Measurements from ENCODE around the gene CFAP52.
"Not testable (repeated sequence)": the region's sequence is repeated elsewhere in the genome, so short reads cannot be mapped to it uniquely, and the experiment has no call there.

Gene CFAP52

DNA sequence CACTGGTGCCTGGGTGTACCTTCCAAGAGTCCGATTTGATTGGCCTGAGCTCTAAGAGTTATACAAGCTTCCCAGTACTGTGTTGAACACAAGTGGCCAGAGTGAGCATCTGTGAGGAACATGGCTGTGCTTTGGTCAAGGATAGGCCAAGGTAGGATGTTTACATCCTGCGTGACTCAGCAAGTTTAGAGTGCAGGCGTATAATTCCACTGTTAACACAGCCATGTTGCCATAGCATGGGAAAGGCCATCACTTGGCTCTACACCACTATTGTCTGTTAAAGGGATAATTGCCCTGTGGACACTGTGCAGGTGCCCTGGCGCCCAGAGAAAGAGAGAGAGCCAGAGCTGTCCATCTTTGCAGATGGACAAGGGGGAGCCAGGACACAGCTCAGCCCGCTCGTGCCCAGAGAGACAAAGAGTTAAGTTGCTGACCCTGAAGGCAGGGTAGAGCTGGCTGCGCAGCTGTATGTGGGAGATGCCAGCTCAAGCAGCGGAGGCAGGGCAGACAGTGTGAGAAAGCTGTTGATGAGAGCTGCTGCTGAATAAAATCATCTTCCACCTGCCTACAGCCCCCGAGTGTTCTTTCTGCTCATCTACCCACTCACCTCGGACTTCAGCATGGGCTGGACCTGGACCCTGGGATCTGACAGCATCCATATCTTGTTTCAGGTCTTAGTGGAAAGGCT, 11.7 kb downstream of the CFAP52 start:
- Histone ChIP-seq H3K36me3 (ENCODE audit: insufficient read depth, low read length) (no peaks in the 10 kb centered on the region), H3K4me1 (ENCODE audit: insufficient read depth, low read length) (no peaks in the 10 kb centered on the region), H3K27me3 (ENCODE audit: insufficient read depth, low read length) (peaks cover 2% of the 10 kb centered on the region), H2AFZ (ENCODE audit: low read depth, low read length) (no peak overlapping the region), H3K4me3 (ENCODE audit: low read length) (no peak overlapping the region), H3K9me3 (ENCODE audit: low read length) (peaks cover 2% of the 10 kb centered on the region)

DNA sequence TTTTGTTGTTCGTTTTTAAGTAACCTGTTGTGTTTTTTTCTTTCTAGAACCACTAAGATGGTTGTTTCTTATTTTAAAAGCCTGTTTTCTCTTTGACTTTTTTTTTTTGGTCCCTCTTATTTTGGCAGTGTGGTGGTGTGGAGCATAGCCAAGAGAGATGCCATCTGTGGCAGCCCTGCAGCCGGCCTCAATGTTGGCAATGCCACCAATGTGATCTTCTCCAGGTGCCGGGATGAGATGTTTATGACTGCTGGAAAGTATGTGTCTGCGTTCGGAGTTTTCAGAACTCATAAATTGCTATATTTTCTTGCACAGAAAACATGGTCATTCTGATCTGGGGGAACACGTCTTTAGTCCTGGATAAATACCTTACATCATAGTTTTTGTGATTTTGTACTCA, 17.6 kb downstream of the CFAP52 start:
- peaks cover 2% of the 10 kb centered on the region for H3K27me3 ChIP-seq (ENCODE audit: insufficient read depth, low read length)
- H3K4me1 ChIP-seq (ENCODE audit: insufficient read depth, low read length) = no peaks in the 10 kb centered on the region
- H2AFZ ChIP-seq (ENCODE audit: low read depth, low read length) = no peak overlapping the region
- H3K9me3 ChIP-seq (ENCODE audit: low read length) = no peaks in the 10 kb centered on the region
- no peaks in the 10 kb centered on the region for H3K36me3 ChIP-seq (ENCODE audit: insufficient read depth, low read length)
- no peak overlapping the region for H3K4me3 ChIP-seq (ENCODE audit: low read length)

DNA sequence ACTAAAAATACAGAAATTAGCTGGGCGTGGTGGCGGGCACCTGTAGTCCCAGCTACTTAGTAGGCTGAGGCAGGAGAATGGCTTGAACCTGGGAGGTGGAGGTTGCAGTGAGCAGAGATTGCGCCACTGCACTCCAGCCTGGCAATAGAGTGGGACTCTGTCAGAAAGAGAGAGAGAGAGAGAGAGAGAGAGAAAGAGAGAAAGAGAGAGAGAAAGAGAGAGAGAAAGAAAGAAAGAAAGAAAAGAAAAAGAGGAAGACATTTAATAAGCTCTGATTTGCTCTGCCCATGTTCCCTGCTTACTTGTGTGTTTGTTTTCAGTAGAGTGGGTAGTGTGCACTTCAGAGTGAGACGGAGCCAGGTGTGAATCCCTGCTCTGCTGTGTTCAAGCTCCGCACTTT, 21.2 kb downstream of the CFAP52 start:
- not testable (repeated sequence) for H3K4me3 ChIP-seq (ENCODE audit: low read length); H2AFZ ChIP-seq (ENCODE audit: low read depth, low read length); H3K36me3 ChIP-seq (ENCODE audit: insufficient read depth, low read length); H3K4me1 ChIP-seq (ENCODE audit: insufficient read depth, low read length); H3K9me3 ChIP-seq (ENCODE audit: low read length); H3K27me3 ChIP-seq (ENCODE audit: insufficient read depth, low read length)

DNA sequence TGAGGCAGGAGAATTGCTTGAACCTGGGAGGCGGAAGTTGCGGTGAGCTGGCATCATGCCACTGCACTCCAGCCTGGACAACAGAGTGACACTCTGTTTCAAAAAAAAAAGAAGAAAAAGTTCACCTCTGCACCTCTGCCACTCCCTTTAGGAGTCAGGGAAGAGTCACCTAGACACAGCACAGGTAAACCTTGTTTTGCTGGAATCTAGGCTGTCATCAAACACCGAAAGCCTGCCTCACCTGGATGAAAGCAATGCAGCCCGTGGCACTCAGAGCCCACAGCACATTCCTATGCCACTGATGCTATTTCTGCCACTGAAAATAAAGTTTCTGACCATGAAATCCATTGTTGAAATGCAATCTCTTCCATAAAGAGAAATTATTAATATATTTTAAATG, 22.2 kb downstream of the CFAP52 start:
- no peaks in the 10 kb centered on the region for H3K4me1 ChIP-seq (ENCODE audit: insufficient read depth, low read length)
- no peaks in the 10 kb centered on the region for H3K27me3 ChIP-seq (ENCODE audit: insufficient read depth, low read length)
- H2AFZ ChIP-seq (ENCODE audit: low read depth, low read length) = no peak overlapping the region
- H3K4me3 ChIP-seq (ENCODE audit: low read length) = no peak overlapping the region
- no peaks in the 10 kb centered on the region for H3K36me3 ChIP-seq (ENCODE audit: insufficient read depth, low read length)
- H3K9me3 ChIP-seq (ENCODE audit: low read length) = no peaks in the 10 kb centered on the region

DNA sequence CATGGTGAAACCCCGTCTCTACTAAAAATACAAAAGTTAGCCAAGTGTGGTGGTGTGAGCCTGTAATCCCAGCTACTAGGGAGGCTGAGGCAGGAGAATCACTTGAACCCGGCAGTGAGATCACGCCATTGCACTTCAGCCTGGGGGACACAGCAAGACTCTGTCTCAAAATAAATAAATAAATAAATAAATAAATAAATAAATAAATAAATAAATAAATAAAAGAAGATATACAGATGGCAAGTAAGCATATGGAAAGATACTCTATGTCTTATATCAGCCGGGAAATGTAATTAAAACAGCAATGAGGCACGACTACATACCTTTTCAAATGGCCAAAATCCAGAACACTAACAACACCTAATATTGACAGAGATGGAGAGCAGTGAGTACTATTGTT, 28.1 kb downstream of the CFAP52 start:
- H3K9me3 ChIP-seq (ENCODE audit: low read length); H3K4me1 ChIP-seq (ENCODE audit: insufficient read depth, low read length); H3K36me3 ChIP-seq (ENCODE audit: insufficient read depth, low read length); H3K4me3 ChIP-seq (ENCODE audit: low read length); H2AFZ ChIP-seq (ENCODE audit: low read depth, low read length); H3K27me3 ChIP-seq (ENCODE audit: insufficient read depth, low read length): not testable (repeated sequence)

DNA sequence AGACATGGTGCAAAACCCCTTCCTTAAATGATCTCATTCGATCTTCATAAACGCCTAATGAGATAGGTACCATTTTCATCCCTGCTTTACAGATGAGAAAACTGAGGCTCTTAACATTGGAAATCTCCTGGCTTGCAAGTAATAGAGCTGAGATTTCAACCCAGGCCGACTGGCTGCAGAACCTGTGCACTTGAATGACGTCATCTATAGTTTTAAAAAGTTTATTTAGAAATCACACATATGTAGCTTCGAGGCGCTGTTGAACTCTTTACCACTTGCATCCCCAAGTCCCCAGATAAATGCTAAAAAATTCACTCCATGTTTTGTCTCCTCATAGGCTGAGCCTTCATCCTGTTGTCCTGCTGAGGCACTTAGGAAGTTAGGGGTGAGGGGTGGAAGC, 30.0 kb downstream of the CFAP52 start:
- no peaks in the 10 kb centered on the region for H3K36me3 ChIP-seq (ENCODE audit: insufficient read depth, low read length)
- H2AFZ ChIP-seq (ENCODE audit: low read depth, low read length) = no peak overlapping the region
- no peaks in the 10 kb centered on the region for H3K4me1 ChIP-seq (ENCODE audit: insufficient read depth, low read length)
- H3K27me3 ChIP-seq (ENCODE audit: insufficient read depth, low read length) = no peaks in the 10 kb centered on the region
- H3K4me3 ChIP-seq (ENCODE audit: low read length) = no peak overlapping the region
- H3K9me3 ChIP-seq (ENCODE audit: low read length) = no peaks in the 10 kb centered on the region

DNA sequence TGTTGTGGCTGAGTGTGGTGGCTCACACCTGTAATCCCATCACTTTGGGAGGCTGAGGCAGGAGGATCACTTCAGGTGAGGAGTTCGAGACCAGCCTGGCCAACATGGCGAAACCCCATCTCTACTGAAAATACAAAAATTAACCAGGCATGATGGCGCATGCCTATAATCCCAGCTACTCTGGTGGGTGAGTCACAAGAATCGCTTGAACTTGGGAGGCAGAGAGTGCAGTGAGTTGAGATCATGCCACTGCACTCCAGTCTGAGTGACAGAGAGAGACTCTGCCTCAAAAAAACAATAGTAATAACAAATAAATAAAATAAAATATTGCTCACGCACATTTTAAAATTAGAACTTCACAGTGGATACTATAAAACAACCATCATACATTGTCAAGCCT, 30.6 kb downstream of the CFAP52 start:
- not testable (repeated sequence) for H3K9me3 ChIP-seq (ENCODE audit: low read length); H3K27me3 ChIP-seq (ENCODE audit: insufficient read depth, low read length); H3K4me3 ChIP-seq (ENCODE audit: low read length); H2AFZ ChIP-seq (ENCODE audit: low read depth, low read length); H3K4me1 ChIP-seq (ENCODE audit: insufficient read depth, low read length); H3K36me3 ChIP-seq (ENCODE audit: insufficient read depth, low read length)

DNA sequence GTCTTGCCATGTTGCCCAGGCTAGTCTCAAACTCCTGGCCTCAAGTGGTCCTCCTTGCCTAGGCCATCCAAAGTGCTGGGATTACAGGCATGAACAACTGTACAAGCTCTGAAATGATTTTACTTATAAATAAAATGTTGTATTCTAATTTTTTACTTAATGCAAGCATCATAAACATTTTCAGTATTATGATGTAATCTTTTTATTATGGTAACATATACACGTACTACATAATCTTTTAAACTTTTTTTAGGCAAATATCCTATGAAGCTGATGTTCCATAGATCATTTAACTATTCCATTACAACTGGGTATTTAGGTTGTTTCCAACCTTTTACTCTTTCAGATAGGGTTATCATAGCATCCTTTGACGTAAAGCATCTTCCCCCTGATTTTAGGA, 35.1 kb downstream of the CFAP52 start:
- Histone ChIP-seq H3K27me3 (ENCODE audit: insufficient read depth, low read length) (no peaks in the 10 kb centered on the region), H3K4me3 (ENCODE audit: low read length) (no peak overlapping the region), H3K9me3 (ENCODE audit: low read length) (no peaks in the 10 kb centered on the region), H3K4me1 (ENCODE audit: insufficient read depth, low read length) (no peaks in the 10 kb centered on the region), H3K36me3 (ENCODE audit: insufficient read depth, low read length) (no peaks in the 10 kb centered on the region), H2AFZ (ENCODE audit: low read depth, low read length) (no peak overlapping the region)

DNA sequence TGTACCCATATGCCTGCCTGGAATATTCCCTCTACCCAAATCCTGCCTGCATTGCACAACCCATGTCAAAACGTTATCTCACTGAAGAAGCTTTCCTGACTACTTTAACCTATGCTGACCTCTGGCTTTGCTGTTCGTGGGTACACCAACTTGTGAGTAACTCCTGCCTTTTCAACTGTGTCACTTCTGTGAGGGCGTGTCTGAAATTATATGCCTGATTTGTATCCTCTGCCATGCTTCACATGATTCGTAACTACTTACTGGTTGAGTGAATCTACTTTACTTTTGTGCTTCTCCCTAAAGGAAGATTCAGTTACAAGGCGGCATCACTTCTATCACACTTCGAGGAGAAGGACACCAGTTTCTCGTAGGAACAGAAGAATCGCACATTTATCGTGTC, 35.6 kb downstream of the CFAP52 start:
- Histone ChIP-seq H2AFZ (ENCODE audit: low read depth, low read length) (no peak overlapping the region), H3K9me3 (ENCODE audit: low read length) (no peaks in the 10 kb centered on the region), H3K36me3 (ENCODE audit: insufficient read depth, low read length) (no peaks in the 10 kb centered on the region), H3K4me1 (ENCODE audit: insufficient read depth, low read length) (no peaks in the 10 kb centered on the region), H3K4me3 (ENCODE audit: low read length) (no peak overlapping the region), H3K27me3 (ENCODE audit: insufficient read depth, low read length) (no peaks in the 10 kb centered on the region)

DNA sequence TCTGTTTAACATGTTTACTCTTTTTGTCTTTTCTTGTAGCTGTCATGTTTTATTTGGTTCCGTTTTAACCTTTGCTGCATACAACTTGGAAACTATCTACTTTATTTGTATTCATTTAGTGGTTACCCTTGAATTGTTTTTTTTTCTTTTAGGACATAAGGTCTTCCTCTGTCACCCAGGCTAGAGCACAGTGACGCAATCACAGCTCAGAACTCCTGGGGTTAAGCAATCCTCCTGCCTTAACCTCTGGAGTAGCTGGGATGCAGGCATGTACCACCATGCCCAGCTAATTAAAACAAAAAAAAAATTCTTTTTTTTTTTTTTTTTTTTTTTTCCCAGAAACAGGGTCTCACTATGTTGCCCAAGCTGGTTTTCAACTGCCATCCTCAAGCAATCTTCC, 39.0 kb downstream of the CFAP52 start:
- Histone ChIP-seq H3K4me1 (ENCODE audit: insufficient read depth, low read length) (no peaks in the 10 kb centered on the region), H3K4me3 (ENCODE audit: low read length) (no peak overlapping the region), H3K9me3 (ENCODE audit: low read length) (no peaks in the 10 kb centered on the region), H2AFZ (ENCODE audit: low read depth, low read length) (no peak overlapping the region), H3K27me3 (ENCODE audit: insufficient read depth, low read length) (no peaks in the 10 kb centered on the region), H3K36me3 (ENCODE audit: insufficient read depth, low read length) (no peaks in the 10 kb centered on the region)

DNA sequence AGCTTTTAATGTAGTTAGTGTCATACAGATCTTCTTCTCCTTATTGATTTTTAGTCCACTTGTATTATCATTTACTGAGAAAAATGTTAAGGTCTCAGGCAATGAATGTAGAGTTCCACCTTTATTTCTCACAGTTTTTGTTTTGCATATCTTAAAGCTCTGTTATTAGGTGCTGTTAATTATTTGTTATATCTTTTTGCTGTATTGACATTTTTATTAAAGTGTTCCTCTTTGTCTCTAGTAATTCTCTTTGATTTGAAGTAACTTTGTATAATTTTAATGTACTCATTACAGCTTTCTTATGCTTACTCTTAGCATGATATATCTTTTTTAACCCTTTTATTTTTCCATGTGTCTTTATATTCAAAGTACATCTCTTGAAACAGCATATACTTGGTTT, 46.5 kb downstream of the CFAP52 start:
- Histone ChIP-seq H3K36me3 (ENCODE audit: insufficient read depth, low read length) (no peaks in the 10 kb centered on the region), H3K27me3 (ENCODE audit: insufficient read depth, low read length) (peaks cover 3% of the 10 kb centered on the region), H3K9me3 (ENCODE audit: low read length) (no peaks in the 10 kb centered on the region), H3K4me1 (ENCODE audit: insufficient read depth, low read length) (no peaks in the 10 kb centered on the region), H2AFZ (ENCODE audit: low read depth, low read length) (no peak overlapping the region), H3K4me3 (ENCODE audit: low read length) (no peak overlapping the region)

DNA sequence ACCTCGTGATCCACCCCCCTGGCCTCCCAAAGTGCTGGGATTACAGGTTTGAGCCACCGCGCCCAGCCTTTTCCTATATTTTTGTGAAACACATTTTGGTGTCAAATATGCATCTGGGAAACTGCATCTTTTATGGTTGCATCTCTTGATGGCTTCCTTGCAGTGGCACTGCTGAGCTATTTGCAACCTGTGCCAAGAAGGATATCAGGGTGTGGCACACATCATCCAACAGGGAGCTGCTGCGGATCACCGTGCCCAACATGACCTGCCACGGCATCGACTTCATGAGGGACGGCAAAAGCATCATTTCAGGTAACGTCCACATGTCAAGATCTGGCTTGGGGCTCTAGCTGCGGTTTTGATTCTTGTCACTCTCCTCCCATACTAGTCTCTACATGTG, 52.1 kb downstream of the CFAP52 start:
- H2AFZ ChIP-seq (ENCODE audit: low read depth, low read length) = no peak overlapping the region

DNA sequence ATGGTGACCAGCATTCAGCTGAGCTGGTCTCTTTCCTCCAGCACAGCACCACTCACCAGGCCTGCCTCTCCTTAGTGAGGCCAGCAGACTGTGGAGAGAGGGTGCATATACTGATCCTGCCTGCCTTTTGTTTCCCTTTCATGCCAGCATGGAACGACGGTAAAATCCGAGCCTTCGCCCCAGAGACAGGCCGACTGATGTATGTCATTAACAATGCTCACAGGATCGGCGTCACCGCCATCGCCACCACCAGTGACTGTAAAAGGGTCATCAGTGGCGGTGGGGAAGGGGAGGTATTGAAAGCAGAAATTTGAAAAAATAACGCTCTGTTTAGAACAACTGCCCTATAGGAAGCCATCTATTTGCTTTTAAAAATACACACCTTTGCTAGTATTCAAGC, 56.3 kb downstream of the CFAP52 start:
- no peaks in the 10 kb centered on the region for H3K36me3 ChIP-seq (ENCODE audit: insufficient read depth, low read length)
- no peak overlapping the region for H3K4me3 ChIP-seq (ENCODE audit: low read length)
- H3K4me1 ChIP-seq (ENCODE audit: insufficient read depth, low read length) = no peaks in the 10 kb centered on the region
- no peaks in the 10 kb centered on the region for H3K9me3 ChIP-seq (ENCODE audit: low read length)
- H2AFZ ChIP-seq (ENCODE audit: low read depth, low read length) = no peak overlapping the region
- H3K27me3 ChIP-seq (ENCODE audit: insufficient read depth, low read length) = no peaks in the 10 kb centered on the region

More for the DNA sequence above, 52.1 kb downstream of the CFAP52 start:
- Histone ChIP-seq H3K9me3 (ENCODE audit: low read length) (no peaks in the 10 kb centered on the region), H3K4me1 (ENCODE audit: insufficient read depth, low read length) (no peaks in the 10 kb centered on the region), H3K27me3 (ENCODE audit: insufficient read depth, low read length) (peaks cover 2% of the 10 kb centered on the region), H3K36me3 (ENCODE audit: insufficient read depth, low read length) (no peaks in the 10 kb centered on the region), H3K4me3 (ENCODE audit: low read length) (no peak overlapping the region)

DNA sequence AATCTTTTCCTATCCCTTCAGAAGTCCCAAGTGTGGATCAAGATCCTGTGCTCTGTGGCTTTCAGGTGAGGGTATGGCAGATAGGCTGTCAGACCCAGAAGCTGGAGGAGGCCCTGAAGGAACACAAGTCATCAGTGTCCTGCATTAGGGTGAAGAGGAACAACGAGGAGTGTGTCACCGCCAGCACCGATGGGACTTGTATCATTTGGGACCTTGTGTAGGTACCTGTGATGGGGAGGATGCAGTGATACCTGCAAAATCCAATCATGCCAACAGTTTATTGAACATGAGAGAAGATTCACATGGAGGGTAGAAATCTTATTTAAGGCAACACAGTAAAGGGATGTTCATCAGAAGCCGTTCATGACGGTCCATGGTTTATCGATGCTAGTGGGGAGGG, 58.9 kb downstream of the CFAP52 start:
- Histone ChIP-seq H3K9me3 (ENCODE audit: low read length) (no peaks in the 10 kb centered on the region), H3K4me1 (ENCODE audit: insufficient read depth, low read length) (no peaks in the 10 kb centered on the region), H3K36me3 (ENCODE audit: insufficient read depth, low read length) (no peaks in the 10 kb centered on the region), H3K27me3 (ENCODE audit: insufficient read depth, low read length) (peaks cover 3% of the 10 kb centered on the region), H3K4me3 (ENCODE audit: low read length) (no peak overlapping the region), H2AFZ (ENCODE audit: low read depth, low read length) (no peak overlapping the region)
